Cardiac ventricle fibroblast (primary cell): ENCODE measurements around the gene SLBP. TPM values are rescaled to one million over a fixed set of nuclear protein-coding genes. Genes with fewer than 3 reads are reported as not detected.

Source experiments
- total RNA-seq: library from RNA; depleted of rRNA; stranded (reverse); fragments of >200 nt; gene quantifications from 2 replicates; pipeline ENCODE4 v1.2.3, GENCODE V29; 2015

SLBP gene
- total RNA-seq: 45.0 and 51.3 TPM in 2 replicates

GRCh38 chr4:1712216-1713002, at the start of gene SLBP:
Gene SLBP (minus strand): TSS chr4:1712319. CDS start chr4:1712188, 131 bp downstream.

GRCh38 chr4:1721003-1721665, 9.0 kb upstream of the SLBP start, which contains the start of the genes TACC3 and TMEM129:
Gene TACC3 (plus strand): TSS chr4:1721521. CDS start chr4:1723422, 1,901 bp downstream.
Gene TMEM129 (minus strand): TSS chr4:1721323. CDS start chr4:1720837, 486 bp downstream.

GRCh38 chr4:1683736-1684505, 28.2 kb downstream of the SLBP start, which contains the start of gene FAM53A:
Gene FAM53A (minus strand): TSS chr4:1684313. CDS start chr4:1668741, 15,572 bp downstream.

Other genes starting within 250 kb of the SLBP start
- 2.9 and 6.1 TPM in 2 replicates for gene FAM53A, start 28.0 kb downstream of the SLBP start, total RNA-seq
- 40.4 and 49.0 TPM in 2 replicates for gene TMEM129, start 9.0 kb upstream of the SLBP start, total RNA-seq
- gene TACC3, start 9.2 kb upstream of the SLBP start, total RNA-seq: 3.5 and 4.4 TPM in 2 replicates
- 0.19 and 0.24 TPM in 2 replicates for gene FGFR3, start 81.0 kb upstream of the SLBP start, total RNA-seq
- gene LETM1, start 143.8 kb upstream of the SLBP start, total RNA-seq: 31.3 and 37.0 TPM in 2 replicates
- 6.2 and 11.2 TPM in 2 replicates for gene NSD2, start 159.1 kb upstream of the SLBP start, total RNA-seq